B cell (primary cell): Measurements from ENCODE around the gene KAZN. TPM values are rescaled to one million over a fixed set of nuclear protein-coding genes. Genes with fewer than 3 reads are reported as not detected.

Source experiments
- ATAC-seq: fragments of 200-7000 bp; cut with Tn5 transposase; one replicate; pipeline ENCODE4 v1.10.0; 2021; ENCODE audit warnings: low read depth, mild to moderate bottlenecking, moderate number of reproducible peaks, moderate library complexity
- CTCF ChIA-PET: fragments of 350-600 bp; sonication (Branson Sonifier 250); formaldehyde crosslinking; loops from one replicate; lab custom pipeline; 2021; ENCODE audit warnings: antibody characterized with exemption, inconsistent platforms; lab: Charles Lee
- POLR2A ChIA-PET: fragments of 350-600 bp; sonication (Branson Sonifier 250); formaldehyde crosslinking; loops from one replicate; lab custom pipeline; 2021; ENCODE audit warnings: antibody characterized with exemption; lab: Charles Lee
- DNase-seq: peaks from one replicate; pipeline ENCODE4 v3.0.0; 2013
- H2AFZ ChIP-seq: 2 replicates; pipeline ENCODE4 v1.6.1; 2012; ENCODE audit warnings: mild to moderate bottlenecking, low read depth, low read length; ENCODE audit not compliant: insufficient read depth, poor library complexity, severe bottlenecking
- H3K27ac ChIP-seq, 2 donors: 1 replicate in 1 of 2; 2 replicates in 1 of 2; pipeline ENCODE4 v1.5.1; 2012 to 2013; ENCODE audit warnings: low read length in 2 of 2, mild to moderate bottlenecking in 2 of 2, moderate library complexity in 1 of 2
- H3K27me3 ChIP-seq, 4 experiments: fragments of 200-600 bp in 1 of 4; sonication (generic) in 1 of 4; replicated peaks in 1 of 4; 1 replicate in 2 of 4; 2 replicates in 2 of 4; pipeline versions ENCODE4 v1.6.1 to v1.7.0; 2013 to 2016; ENCODE audit warnings: low read length in 3 of 4, mild to moderate bottlenecking in 2 of 4, mixed read lengths in 1 of 4, moderate library complexity in 1 of 4; ENCODE audit not compliant: insufficient read depth in 4 of 4, control insufficient read depth in 3 of 4; ENCODE audit errors: control extremely low read depth in 1 of 4
- H3K36me3 ChIP-seq, 2 experiments: replicated peaks in 1 of 2; 1 replicate in 1 of 2; 2 replicates in 1 of 2; pipeline versions ENCODE4 v1.6.1 to v1.7.1; 2013; ENCODE audit warnings: low read length in 1 of 2; ENCODE audit not compliant: insufficient read depth in 2 of 2, control insufficient read depth in 1 of 2; ENCODE audit errors: control extremely low read depth in 1 of 2, extremely low read depth in 1 of 2
- H3K4me1 ChIP-seq, 2 donors: fragments of 200-600 bp in 1 of 2; sonication (generic) in 1 of 2; 1 replicate in 1 of 2; 2 replicates in 1 of 2; pipeline versions ENCODE4 v1.5.1 to v1.6.1; 2013 to 2017; ENCODE audit warnings: low read length in 2 of 2; ENCODE audit not compliant: control insufficient read depth in 2 of 2, insufficient read depth in 2 of 2
- H3K4me2 ChIP-seq: replicated peaks from 2 replicates; pipeline ENCODE3; 2012; ENCODE audit warnings: mild to moderate bottlenecking, low read depth, low read length; ENCODE audit not compliant: poor library complexity, severe bottlenecking
- H3K4me3 ChIP-seq, 5 experiments: fragments of 200-600 bp in 1 of 5; sonication (generic) in 1 of 5; 1 replicate in 3 of 5; 2 replicates in 2 of 5; pipeline versions ENCODE4 v1.5.1 to v1.7.0; 2011 to 2016; ENCODE audit warnings: low read length in 4 of 5, mild to moderate bottlenecking in 4 of 5, low read depth in 2 of 5, control low read depth in 1 of 5, moderate library complexity in 1 of 5; ENCODE audit not compliant: insufficient read depth in 1 of 5; ENCODE audit errors: control extremely low read depth in 1 of 5, extremely low read depth in 1 of 5
- H3K79me2 ChIP-seq: fragments of 200-600 bp; sonication (generic); one replicate; pipeline ENCODE4 v1.6.0; 2016; ENCODE audit warnings: low read length; ENCODE audit not compliant: control insufficient read depth, insufficient read depth
- H3K9ac ChIP-seq: fragments of 200-600 bp; sonication (generic); 2 replicates; pipeline ENCODE4 v1.6.1; 2017; ENCODE audit warnings: mild to moderate bottlenecking, low read length, moderate library complexity
- H3K9me3 ChIP-seq, 3 donors: one replicate each; pipeline versions ENCODE4 v1.6.1 to v1.7.1; 2013; ENCODE audit warnings: low read length in 2 of 3; ENCODE audit not compliant: control insufficient read depth in 2 of 3, insufficient read depth in 1 of 3; ENCODE audit errors: control extremely low read depth in 1 of 3
- H4K20me1 ChIP-seq: 2 replicates; pipeline ENCODE4 v1.6.0; 2012; ENCODE audit warnings: mild to moderate bottlenecking, low read length; ENCODE audit not compliant: insufficient read depth, control insufficient read depth, poor library complexity, severe bottlenecking
- H3K27ac Mint-ChIP-seq: one replicate; pipeline ENCODE4 v1.8.0; 2021; ENCODE audit warnings: mixed read lengths
- H3K27me3 Mint-ChIP-seq: one replicate; pipeline ENCODE4 v1.8.0; 2021; ENCODE audit warnings: mixed read lengths
- H3K4me1 Mint-ChIP-seq: one replicate; pipeline ENCODE4 v1.8.0; 2021; ENCODE audit warnings: mixed read lengths
- H3K4me3 Mint-ChIP-seq: one replicate; pipeline ENCODE4 v1.8.0; 2021; ENCODE audit warnings: mixed read lengths
- H3K9me3 Mint-ChIP-seq: one replicate; pipeline ENCODE4 v1.8.0; 2022; ENCODE audit warnings: mixed read lengths; ENCODE audit not compliant: insufficient read depth
- CTCF ChIP-seq: fragments of 200-600 bp; IDR thresholded peaks from one replicate; pipeline ENCODE4 v1.8.0; 2022; ENCODE audit warnings: antibody characterized with exemption, mild to moderate bottlenecking
- EZH2 ChIP-seq: IDR thresholded peaks from 2 replicates; pipeline ENCODE4 v1.6.1; 2012; ENCODE audit warnings: borderline replicate concordance, low read depth, mild to moderate bottlenecking, moderate library complexity, low read length; ENCODE audit not compliant: insufficient read depth, poor library complexity, severe bottlenecking
- WGBS: methylation state at CpG from one replicate; pipeline ENCODE4 v1.1.5; 2013; ENCODE audit warnings: missing lambda C conversion rate; ENCODE audit not compliant: insufficient coverage; 5-methylcytosine and 5-hydroxymethylcytosine counted together
- intact Hi-C: fragments of 100-400 bp; cut with micrococcal nuclease; formaldehyde crosslinking; loops from one replicate; pipeline ENCODE4 v1.10.0; 2022
- polyA plus RNA-seq: library from polyadenylated mRNA; depleted of rRNA; stranded (reverse); fragments of >200 nt; gene quantifications from 2 replicates; pipeline ENCODE4 v1.2.3, GENCODE V29; 2012
- total RNA-seq, 2 donors: library from RNA; stranded (reverse); fragments of 120-200 nt in 1 of 2; gene quantifications; 1 replicate in 1 of 2; 2 replicates in 1 of 2; pipeline versions ENCODE4 v1.2.3 to v1.2.4, GENCODE V29; 2013 to 2022

KAZN gene
- total and polyA plus RNA-seq, 2 donors (not counting 1 experiment from before 2014, with no cell fraction given), result 0.13 to 0.39 TPM

GRCh38 chr1:15007842-15008241 is 409.4 kb downstream of the KAZN start:
- Histone ChIP-seq H3K4me1 (no peaks in the 10 kb centered on the region), H2AFZ (no peak overlapping the region), H3K4me2 (no peak overlapping the region), H3K79me2 (no peaks in the 10 kb centered on the region), H3K9me3 (no peaks in the 10 kb centered on the region), H3K27ac (no peak overlapping the region), H3K36me3 (no peaks in the 10 kb centered on the region), H4K20me1 (no peaks in the 10 kb centered on the region), H3K9ac (no peak overlapping the region), H3K27me3 (no peaks in the 10 kb centered on the region), H3K4me3 (no peak overlapping the region)
- no peaks in the 10 kb centered on the region for H3K4me1 Mint-ChIP-seq
- WGBS, result 76% methylated on average over 9 of the region's 12 CpGs
- peaks cover 6% of the 10 kb centered on the region for H3K27me3 Mint-ChIP-seq
- intact Hi-C loops, result no loop called here
- CTCF ChIA-PET, result no interaction called here
- POLR2A ChIA-PET, result no interaction called here
- no peaks in the 10 kb centered on the region for H3K9me3 Mint-ChIP-seq
- no peak overlapping the region for H3K27ac Mint-ChIP-seq
- ATAC-seq (no peak), DNase-seq (no peak)
- no peak overlapping the region for H3K4me3 Mint-ChIP-seq
- TF ChIP-seq CTCF (no peak), EZH2 (no peak)

GRCh38 chr1:15008783-15009729 is 410.6 kb downstream of the KAZN start:
- Mint-ChIP-seq H3K4me1 (no peaks in the 10 kb centered on the region), H3K27ac (no peak overlapping the region), H3K4me3 (no peak overlapping the region), H3K9me3 (no peaks in the 10 kb centered on the region), H3K27me3 (peaks cover 6% of the 10 kb centered on the region)
- Histone ChIP-seq H3K4me1 (no peaks in the 10 kb centered on the region), H3K9me3 (no peaks in the 10 kb centered on the region), H3K27me3 (no peaks in the 10 kb centered on the region), H3K79me2 (no peaks in the 10 kb centered on the region), H3K9ac (no peak overlapping the region), H2AFZ (no peak overlapping the region), H4K20me1 (no peaks in the 10 kb centered on the region), H3K4me3 (no peak overlapping the region), H3K36me3 (no peaks in the 10 kb centered on the region), H3K27ac (no peak overlapping the region), H3K4me2 (no peak overlapping the region)
- DNase-seq (no peak), ATAC-seq (no peak)
- ChIA-PET CTCF (no interaction called here), POLR2A (no interaction called here)
- intact Hi-C loops, result no loop called here
- TF ChIP-seq EZH2 (no peak), CTCF (no peak)
- 58% methylated on average over 15 of the region's 19 CpGs for WGBS
